GM19397 (cell line): ENCODE measurements around the gene ANKLE2.

ENCODE experiments used
- ATAC-seq: cut with Tn5 transposase; IDR thresholded peaks from one replicate; pipeline ENCODE4 v1.9.1; 2021; ENCODE audit warnings: mild to moderate bottlenecking, moderate library complexity; ENCODE audit not compliant: unreplicated experiment

Gene ANKLE2

DNA sequence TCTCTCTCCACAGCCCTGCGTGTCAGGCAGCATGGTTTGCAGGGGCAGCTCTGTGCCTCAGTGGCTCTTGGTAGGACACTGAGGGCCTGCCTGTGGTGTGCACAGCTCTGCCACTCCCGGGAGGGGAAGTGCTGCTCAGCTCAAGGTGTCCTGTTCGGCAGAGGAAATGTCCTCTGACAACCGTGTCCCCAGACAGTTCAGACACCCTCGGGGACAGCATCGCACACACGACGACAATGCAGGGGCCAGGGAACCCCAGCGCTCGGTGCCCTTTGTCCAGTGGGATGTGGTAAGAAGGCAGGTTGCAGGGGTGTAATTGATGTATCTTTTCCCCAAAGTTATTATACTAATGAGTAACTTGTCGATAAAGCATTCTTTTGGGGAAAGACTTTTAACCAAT is 14.2 kb downstream of the ANKLE2 start:
- no peak for ATAC-seq

DNA sequence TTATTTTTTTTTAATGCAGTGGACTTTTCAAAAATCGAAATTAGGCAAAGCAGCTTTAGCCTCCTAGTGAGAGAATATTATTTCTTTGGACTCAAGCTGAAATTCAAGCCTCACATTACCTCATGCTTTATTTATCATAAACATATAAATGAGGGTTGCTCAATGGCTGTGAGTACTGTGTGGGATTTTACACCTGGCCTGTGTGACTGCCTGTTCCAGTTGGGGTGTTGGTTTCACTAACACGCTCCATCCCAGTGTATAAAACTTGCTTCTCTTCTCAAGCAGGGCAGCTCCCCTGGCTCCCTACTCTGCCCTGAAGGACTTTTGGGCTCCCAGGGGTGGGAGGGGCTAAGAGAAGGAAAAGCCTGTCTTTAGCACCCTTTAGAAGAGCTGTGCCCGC is 15.0 kb downstream of the ANKLE2 start:
- no peak for ATAC-seq

DNA sequence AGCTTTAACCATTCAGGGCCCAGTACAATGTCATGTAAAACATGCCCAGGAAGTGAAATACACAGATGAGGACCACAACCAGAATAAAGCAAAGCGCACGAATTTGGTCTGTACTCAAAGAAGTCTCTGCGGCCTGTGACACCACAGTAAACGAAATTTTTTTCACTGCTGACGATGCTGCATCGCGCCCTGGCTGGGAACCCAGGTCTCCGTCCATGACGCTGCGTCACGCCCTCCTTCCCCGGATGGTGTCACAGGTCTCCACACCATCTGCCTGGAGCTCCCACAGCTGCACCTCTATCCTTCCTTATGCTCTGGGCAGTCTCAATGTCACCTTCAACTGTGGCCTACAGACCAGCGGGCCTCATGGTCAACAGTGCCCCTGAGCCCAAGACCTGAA is 17.8 kb downstream of the ANKLE2 start:
- no peak for ATAC-seq

DNA sequence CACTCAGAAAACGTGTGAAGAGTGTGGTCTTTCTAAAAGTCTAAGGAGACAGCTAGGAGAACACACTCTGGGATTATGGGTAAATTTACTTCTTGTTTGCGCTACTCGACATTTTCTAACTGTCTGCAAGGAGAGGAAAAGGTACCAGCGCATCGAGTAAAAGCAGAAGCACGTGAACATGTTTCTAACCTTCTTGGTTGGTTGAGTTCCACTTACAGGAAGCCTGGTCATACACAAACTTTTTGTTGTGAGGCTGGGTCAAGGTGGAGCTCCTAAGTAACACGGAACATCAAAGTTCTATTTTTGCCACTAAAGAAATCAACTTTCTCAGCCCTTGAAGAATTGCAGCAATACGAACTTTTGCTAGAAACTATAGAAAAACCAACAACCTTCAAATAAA is 20.0 kb downstream of the ANKLE2 start:
- no peak for ATAC-seq

DNA sequence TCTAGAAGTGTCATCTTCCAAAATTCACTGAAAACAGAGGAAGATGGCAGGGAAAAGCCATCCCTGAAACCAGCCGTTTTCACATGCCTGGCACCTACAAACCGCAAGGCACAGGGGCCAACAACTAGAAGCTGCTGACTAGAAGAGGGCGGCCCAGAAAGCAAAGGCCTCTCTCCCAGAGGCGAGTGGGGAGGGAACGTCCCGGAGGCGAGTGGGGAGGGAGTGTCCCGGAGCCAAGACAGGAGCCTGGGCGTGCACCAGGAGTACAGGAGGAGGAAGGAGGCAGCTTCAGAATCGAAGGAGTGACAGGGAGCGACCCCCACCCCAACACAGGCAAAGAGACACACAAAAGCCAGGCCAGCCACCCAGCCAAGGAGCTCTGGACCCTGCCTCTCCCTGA is 21.0 kb downstream of the ANKLE2 start:
- ATAC-seq: no peak

DNA sequence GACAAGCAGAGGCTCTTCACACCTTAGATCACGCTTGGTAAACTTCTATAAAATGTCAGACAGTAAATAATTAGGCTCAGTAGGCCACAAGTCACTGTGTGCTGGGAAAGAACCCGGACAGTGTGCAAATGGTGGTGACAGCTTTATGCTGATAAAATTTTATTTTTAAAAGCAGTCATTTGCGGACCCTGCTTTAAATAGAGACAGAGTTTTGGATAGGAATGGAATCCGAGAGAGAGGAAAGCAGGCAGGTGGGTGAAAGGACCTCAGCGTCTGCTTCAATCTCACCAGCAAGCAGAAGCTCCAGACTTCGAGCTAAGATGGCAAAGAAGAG is 21.4 kb downstream of the ANKLE2 start:
- no peak for ATAC-seq

DNA sequence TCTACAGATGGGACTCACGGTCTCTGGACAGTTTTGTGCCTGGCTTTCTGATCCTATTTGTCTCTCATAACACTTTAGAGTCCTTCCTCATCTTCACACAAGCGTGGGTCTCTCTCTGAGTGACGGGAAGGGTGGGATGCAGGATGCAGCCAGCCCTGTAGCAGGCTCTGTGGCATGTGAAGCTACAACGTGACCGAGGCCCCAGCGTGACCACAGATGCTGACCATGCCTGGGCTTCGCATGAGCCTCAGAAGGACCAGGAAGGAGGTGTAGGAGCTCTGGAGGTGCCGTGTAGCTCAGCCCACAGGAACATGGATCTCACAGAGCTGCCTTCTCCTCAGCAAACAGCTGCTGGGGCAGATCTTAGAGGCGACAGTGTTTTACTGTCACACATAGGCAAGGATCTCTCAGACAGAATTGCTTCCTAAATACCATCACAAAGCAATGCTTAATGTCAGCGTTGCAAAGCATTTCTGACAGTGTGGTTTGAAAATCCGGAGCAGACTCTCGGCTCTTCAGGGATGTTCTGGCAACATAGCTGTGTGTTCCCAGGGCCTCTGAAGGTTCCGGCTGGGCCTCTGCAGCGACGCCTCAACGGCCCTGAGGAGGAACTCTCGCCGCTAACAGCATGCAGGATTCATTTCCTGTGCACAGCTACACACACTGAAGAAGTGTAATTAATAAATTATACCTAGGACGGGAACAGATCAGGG is 21.9 kb downstream of the ANKLE2 start:
- ATAC-seq: no peak

DNA sequence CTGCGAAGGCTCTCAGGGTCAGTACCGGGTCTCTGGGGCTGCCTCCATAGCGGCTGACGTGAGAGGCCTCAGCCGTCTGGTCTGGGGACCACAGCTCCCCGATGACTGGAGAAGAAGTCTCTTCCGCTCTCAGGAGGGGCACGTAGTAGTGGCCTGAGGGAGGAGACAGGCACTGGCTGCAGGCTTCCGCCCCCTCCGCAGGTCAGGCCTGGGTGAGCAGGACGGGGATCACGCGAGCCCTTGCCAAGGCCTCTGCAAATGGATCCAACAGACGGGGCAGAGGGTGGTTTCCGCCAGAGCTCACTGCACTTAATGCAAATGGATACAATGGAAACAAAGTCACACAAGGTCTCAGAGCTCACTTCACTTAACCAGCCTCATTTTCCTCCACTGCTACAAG is 24.7 kb downstream of the ANKLE2 start:
- no peak for ATAC-seq

DNA sequence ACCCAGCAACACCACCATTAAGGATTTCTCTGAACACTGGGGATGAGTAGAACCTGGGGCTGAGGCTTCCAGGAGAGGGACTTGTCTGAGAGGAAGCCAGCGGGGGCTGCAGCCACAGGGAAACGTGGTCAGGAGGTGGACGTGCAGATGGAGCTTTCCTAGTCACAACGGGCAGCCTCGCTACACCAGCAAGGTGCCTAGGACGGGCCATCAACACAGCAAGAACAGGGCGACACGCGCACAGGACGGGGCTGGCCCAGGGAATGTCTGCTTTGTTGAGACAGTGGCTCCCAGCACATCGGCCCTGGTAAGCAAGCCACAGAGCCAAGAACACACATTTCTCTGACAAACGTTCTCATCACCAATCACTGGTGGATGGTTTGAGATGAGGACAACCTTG is 25.3 kb downstream of the ANKLE2 start:
- no peak for ATAC-seq

DNA sequence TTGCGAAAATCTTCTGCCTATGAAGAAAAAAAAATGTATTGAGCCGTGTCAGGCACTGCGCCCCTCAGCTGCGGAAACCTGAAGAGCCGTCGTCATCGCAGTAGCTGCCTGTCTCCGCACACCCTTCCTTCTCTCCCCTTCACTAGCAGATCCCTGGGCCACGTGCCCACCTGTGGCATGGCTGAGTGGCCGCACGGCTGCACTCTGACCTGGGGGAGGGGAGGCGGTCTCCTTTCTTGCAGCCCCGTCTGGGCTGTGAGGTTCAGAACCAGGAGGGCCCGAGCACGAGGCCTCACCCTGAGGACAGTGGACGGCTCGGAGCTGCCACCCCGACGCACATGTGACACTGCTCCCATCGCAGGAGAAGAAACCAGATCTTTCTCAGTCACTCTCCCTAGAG is 26.1 kb downstream of the ANKLE2 start:
- no peak for ATAC-seq

DNA sequence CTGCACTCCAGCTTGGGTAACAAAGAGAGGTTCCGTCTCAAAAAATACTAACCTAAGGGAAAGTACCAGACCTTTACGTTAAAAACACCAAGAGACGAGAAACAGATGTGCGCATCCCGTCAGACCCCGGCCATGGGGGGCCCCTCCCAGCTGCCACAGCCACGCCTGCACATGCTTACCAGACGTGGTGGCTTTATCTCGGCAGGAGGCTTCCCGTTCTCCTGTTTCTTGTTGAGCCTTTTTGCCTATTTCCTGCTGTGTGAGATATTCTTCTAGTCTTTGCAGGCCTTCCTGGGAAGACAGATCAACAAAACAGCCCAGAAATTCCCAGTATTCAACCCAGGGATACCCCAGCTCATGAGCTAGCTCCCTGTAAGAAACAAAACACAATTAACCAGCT is 27.4 kb downstream of the ANKLE2 start:
- ATAC-seq: no peak

DNA sequence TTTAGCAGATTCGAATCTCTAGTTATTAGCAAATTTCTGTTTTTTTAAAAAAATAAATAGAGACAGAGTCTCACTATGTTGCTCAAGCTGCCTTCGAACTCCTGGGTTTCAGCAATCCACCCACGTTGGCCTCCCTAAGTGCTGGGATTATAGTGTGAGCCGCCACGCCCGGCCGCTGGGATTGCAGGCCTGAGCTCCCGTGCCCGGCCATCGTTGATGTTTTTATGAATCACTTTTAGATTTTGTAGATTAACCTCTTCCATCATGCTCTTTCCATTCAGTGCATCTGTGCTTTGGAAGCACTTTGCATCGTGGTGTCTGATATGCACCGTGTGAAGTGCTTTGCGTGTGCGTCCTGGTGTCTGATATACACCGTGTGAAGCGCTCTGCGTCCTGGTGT is 30.1 kb downstream of the ANKLE2 start:
- ATAC-seq: no peak

DNA sequence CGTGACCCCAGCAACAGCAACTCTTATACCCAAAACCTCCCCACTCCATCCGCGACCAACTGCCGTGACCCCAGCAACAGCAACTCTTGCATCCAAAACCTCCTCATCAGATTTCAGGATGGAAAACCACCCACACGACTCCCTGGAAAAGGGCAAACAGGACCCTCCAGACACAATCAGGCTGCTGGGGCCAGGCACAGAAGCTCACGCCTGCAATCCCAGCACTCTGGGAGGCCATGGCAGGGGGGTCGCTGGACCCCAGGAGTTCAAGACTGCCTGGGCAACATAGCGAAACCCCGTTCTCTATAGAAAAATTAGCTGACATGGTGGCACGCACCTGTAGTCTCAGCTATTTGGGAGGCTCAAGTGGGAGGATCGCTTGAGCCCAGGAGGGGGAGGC is 31.3 kb downstream of the ANKLE2 start:
- no peak for ATAC-seq

DNA sequence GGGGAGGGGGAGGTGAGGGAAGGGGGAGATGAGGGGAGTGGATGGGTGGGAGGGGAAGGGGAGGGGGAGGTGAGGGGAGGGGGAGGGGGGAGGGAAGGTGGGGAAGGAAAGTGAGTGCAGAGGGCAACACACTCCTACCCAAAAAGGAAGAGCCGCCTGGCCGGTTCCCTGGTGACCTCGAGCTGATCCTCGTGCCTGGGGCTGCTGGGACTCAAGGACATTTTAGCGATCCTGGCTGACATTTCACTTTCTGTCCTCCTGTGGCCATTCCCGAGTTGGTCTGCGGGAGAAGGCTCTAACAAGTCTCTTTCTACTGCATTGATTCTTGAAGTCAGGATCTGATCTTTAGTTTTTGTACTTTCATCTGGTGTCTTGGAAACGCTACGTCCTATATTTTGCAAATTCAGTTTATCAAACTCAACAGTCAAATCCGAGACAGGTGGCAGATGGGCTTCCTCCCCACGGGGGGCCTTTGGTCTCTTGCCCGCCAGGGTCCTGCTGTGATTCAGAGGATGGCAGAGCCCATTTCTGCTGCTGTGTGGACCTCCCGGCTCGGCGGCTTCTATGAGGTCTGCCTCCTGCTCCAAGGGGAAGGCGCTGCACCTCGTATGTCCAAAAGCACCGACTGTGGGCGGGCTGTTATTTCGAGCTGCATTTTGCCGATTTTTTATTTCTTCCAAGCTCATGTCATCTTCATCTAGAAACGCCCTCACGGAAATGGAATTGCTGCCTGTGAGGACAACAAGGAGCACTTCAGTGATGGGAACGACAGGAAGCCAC is 31.9 kb downstream of the ANKLE2 start:
- ATAC-seq: no peak

DNA sequence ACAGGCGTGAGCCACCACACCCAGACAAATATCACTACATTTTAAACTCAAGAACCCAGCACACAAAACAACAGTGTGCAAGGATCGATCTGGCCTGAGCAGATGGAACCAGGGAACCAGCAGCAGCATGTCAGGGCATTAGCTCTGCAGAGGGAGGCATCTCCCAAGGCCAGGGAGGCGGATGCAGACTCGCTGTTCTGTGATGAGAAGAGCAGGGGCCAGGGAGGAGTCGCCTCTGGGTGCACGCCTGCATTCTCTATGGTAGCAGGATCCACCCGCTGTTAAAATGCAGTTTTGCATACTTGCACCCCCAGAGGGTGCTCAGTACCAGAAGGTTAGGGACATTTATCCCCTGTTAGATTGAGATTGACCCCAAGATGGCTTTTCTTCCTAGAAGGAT is 33.1 kb downstream of the ANKLE2 start:
- ATAC-seq: no peak

DNA sequence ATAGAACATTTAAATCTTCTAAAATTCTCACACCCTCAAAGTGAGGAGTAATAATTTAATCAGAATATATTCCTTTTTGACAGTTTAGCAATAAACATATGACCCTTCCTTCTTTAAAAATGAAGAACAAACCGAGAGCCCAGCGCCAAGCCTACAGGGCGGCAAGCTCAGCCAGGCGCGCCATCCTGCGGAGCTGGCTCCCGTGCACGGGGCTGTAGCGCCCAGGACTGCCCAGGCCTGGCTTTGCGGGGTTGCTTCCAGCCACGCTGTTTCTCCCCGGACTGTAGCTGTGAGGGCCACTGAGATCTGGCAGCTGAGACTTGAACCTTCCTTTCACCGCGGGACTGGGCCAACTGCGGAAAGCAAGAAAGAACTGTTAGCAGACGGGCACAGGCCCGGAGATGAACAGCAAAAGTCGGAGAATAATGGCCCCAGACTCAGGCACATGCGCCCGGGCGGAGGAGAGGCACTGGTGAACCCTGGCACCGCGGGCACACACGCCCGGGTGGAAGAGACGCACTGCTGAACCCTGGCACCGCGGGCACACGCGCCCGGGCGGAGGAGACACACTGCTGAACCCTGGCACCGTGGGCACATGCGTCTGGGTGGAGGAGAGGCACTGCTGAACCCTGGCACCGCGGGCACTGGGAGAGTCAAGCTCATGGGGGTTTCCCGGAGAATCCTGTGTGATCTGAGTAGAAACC is 34.4 kb downstream of the ANKLE2 start:
- ATAC-seq: no peak

DNA sequence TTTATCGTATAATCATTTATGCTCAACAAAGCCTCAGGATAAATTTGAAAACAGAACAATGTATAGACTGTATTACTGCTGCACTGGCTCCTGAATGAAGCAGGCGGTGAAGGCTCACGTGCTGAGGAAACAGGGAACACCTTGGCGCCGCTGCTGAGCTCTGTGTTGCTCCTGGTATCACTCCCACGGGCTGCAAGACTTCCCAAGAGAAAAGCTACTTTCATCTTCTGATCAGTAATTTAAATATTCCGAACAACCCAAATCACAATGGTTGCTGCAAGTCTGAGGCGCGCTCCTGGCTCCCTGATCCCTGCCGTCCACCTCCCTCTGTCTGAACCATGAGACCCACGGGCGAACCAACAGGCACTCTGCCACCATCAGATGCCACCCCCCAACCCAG is 35.2 kb downstream of the ANKLE2 start:
- ATAC-seq: no peak

DNA sequence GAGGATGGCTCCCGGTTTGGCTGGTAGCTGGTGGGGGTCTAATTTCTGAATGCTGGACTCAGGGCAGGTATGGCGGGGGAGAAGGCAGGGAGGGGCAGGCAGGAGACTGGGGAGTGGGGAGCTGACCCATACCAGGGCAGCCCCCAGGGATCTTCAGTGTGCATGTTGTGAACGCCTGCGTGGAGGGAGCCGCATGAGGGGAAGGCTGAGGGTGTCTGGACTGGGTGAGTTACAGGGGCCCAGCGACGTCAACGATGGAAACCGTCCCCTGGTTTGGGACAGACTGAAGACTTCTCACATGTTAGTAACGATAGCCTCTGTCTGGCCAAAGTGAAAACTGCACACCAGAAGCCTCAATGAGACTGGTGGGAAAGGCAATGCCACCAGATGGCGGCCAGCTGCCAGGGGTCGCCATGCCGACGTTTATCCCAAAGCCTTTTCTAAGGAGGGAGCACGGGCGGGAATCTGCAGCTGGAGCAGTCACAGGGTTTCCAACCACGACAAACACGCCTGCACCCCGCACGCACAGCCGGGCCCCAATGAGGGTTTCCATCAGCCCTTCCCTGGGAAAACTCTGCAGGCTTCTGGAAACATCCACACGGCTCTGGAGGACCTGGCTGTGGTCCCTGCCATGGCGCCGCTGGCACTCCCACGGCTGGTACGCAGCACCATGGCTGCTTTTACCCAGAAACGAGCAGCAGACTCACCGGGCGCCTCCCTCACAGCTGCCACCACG is 37.0 kb downstream of the ANKLE2 start:
- ATAC-seq: no peak

DNA sequence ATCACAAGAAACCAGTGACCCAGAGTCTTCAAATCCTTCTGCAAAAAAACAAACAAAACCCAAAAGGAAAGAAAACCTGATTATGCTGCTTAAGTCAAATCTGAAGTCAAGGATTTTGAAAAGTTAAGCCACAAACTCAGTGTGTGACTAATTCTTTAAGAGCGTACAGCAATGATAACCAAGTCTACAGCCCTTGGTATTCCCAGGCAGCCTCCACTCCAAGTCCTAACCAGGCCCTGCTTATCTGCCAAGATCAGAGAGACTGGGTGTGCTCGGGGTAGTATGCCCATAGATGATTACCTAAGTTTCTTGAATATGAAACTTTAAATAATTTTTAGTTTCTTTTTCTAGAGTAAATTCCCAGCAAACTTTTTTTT is 37.9 kb downstream of the ANKLE2 start:
- no peak for ATAC-seq

DNA sequence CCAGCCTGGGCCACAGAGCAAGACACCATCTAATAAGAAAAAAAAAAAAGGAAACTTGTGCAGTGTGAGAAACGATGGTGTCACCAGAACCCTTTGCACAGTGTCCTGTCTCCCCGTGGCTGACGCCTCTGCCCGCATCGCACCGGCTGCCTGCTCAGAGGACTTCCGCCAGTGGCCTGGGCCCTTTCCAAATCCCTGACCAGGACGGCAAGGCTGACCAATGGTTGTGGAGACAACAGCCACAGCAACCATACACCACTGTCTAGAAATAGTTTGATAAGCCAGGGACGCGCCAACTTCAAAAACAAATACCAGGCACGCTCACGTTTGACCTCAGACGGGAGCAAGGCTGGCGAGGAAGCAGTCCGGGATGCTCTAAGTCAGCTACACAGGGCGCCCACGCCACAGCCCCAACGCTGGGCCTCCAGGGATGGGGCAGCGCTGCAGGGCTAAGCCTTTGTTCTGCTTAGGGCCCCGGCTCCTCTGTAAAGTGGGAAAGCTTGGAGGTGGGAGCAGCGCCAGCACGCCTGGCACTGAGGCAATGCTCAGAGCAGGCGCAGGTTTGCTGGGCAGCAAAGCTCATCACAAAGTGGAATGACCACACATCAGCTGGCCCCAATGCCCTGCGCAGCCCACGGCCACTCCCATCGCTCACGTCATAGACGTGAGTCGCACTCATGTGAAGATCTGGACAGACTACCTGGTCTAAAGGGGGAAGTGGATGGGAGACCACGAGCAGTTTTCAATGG is 38.4 kb downstream of the ANKLE2 start:
- ATAC-seq: no peak
